HCT116 (cell line): Measurements from ENCODE around the gene EFCAB12. TPM values are rescaled to one million over a fixed set of nuclear protein-coding genes. Genes with fewer than 3 reads are reported as not detected.

ENCODE experiments used
- ATAC-seq: fragments of 200-7000 bp; cut with Tn5 transposase; 2 replicates; pipeline ENCODE4 v1.9.1; 2020; ENCODE audit warnings: mild to moderate bottlenecking, moderate library complexity
- BruUV-seq: library from RNA; stranded (reverse); fragments of 400-500 nt; replicated peaks from 2 replicates; lab custom pipeline; 2021; lab: Mats Ljungman, UMichigan
- CTCF ChIA-PET: fragments of 300-600 bp; sonication (Branson Sonifier 250); formaldehyde crosslinking; loops from one replicate; lab custom pipeline; 2021; ENCODE audit warnings: antibody characterized with exemption; lab: Charles Lee
- POLR2A ChIA-PET: fragments of 300-600, 350-600 bp; sonication (Branson Sonifier 250); formaldehyde crosslinking; loops from one replicate; lab custom pipeline; 2021; ENCODE audit warnings: antibody characterized with exemption; lab: Charles Lee
- RAD21 ChIA-PET, 2 experiments: fragments of 300-600 bp; sonication (Branson Sonifier 250); formaldehyde crosslinking; loops; one replicate each; lab custom pipeline; 2023; ENCODE audit warnings: low total read pairs in 2 of 2; ENCODE audit not compliant: uncharacterized antibody in 2 of 2, unreplicated experiment in 2 of 2, low non-redundant PET in 1 of 2; lab: Charles Lee
- DNase-seq: peaks from one replicate; pipeline ENCODE4 v3.0.0-alpha.2; 2010; ENCODE audit warnings: low read depth, low spot score
- H2AFZ ChIP-seq: fragments of 200-600 bp; shearing (Covaris generic), sonication (generic); 2 replicates; pipeline ENCODE4 v1.6.1; 2017; ENCODE audit warnings: low read depth, mixed run types, mixed read lengths, antibody characterized with exemption, low read length; ENCODE audit not compliant: poor library complexity, severe bottlenecking
- H3K27ac ChIP-seq: 2 replicates; pipeline ENCODE4 v1.5.1; 2012; ENCODE audit warnings: low read depth, low read length
- H3K27me3 ChIP-seq: fragments of 200-600 bp; sonication (generic); 2 replicates; pipeline ENCODE4 v1.6.1; 2016; ENCODE audit warnings: mixed run types, low read length, mixed read lengths; ENCODE audit not compliant: insufficient read depth
- H3K36me3 ChIP-seq, 2 experiments: fragments of 200-500 bp in 1 of 2; fragments of 200-600 bp in 1 of 2; sonication (Bioruptor generic) in 1 of 2; sonication (generic) in 1 of 2; 2 replicates each; pipeline versions ENCODE4 v1.5.1 to v1.6.1; 2014 to 2016; ENCODE audit warnings: low read length in 2 of 2, inconsistent platforms in 1 of 2, mixed read lengths in 1 of 2, mixed run types in 1 of 2; ENCODE audit not compliant: insufficient read depth in 2 of 2, control insufficient read depth in 1 of 2
- H3K4me1 ChIP-seq, 2 experiments: fragments of 200-600 bp in 1 of 2; sonication (generic) in 1 of 2; 2 replicates each; pipeline versions ENCODE4 v1.5.1 to v1.6.1; 2012 to 2017; ENCODE audit warnings: low read length in 2 of 2, inconsistent platforms in 1 of 2, mild to moderate bottlenecking in 1 of 2, mixed read lengths in 1 of 2, mixed run types in 1 of 2, moderate library complexity in 1 of 2; ENCODE audit not compliant: insufficient read depth in 2 of 2, control insufficient read depth in 1 of 2
- H3K4me2 ChIP-seq: fragments of 200-600 bp; sonication (generic); 2 replicates; pipeline ENCODE4 v1.6.1; 2017; ENCODE audit warnings: mixed run types, low read length, mixed read lengths
- H3K4me3 ChIP-seq, 2 experiments: fragments of 200-600 bp in 1 of 2; sonication (generic) in 1 of 2; replicated peaks in 1 of 2; 2 replicates each; pipeline ENCODE4 v1.5.1; 2011 to 2016; ENCODE audit warnings: low read length in 2 of 2, control low read depth in 1 of 2, low read depth in 1 of 2, mild to moderate bottlenecking in 1 of 2, mixed read lengths in 1 of 2, mixed run types in 1 of 2
- H3K79me2 ChIP-seq: fragments of 200-600 bp; sonication (generic); 2 replicates; pipeline ENCODE4 v1.6.1; 2017; ENCODE audit warnings: mild to moderate bottlenecking, mixed run types, low read length, moderate library complexity, mixed read lengths; ENCODE audit not compliant: insufficient read depth
- H3K9ac ChIP-seq: fragments of 200-600 bp; sonication (generic); 2 replicates; pipeline ENCODE4 v1.6.1; 2016; ENCODE audit warnings: low read length, mixed read lengths
- H3K9me2 ChIP-seq: fragments of 200-600 bp; sonication (generic), shearing (Covaris generic); 2 replicates; pipeline ENCODE4 v1.6.1; 2017; ENCODE audit warnings: mixed run types, mild to moderate bottlenecking, moderate library complexity; ENCODE audit not compliant: insufficient read depth
- H3K9me3 ChIP-seq, 2 experiments: fragments of 200-500 bp in 1 of 2; fragments of 200-600 bp in 1 of 2; sonication (Bioruptor generic) in 1 of 2; sonication (generic) in 1 of 2; 2 replicates each; pipeline ENCODE4 v1.6.1; 2014 to 2017; ENCODE audit warnings: low read length in 2 of 2, mixed read lengths in 2 of 2, inconsistent platforms in 1 of 2, low read depth in 1 of 2, mild to moderate bottlenecking in 1 of 2, mixed run types in 1 of 2, moderate library complexity in 1 of 2; ENCODE audit not compliant: control insufficient read depth in 1 of 2, insufficient read depth in 1 of 2
- H4K20me1 ChIP-seq: fragments of 200-600 bp; sonication (generic), shearing (Covaris generic); 2 replicates; pipeline ENCODE4 v1.6.1; 2017; ENCODE audit warnings: mixed run types, mild to moderate bottlenecking, moderate library complexity; ENCODE audit not compliant: insufficient read depth
- CBX3 ChIP-seq: IDR thresholded peaks from 2 replicates; pipeline ENCODE4 v1.6.1; 2012; ENCODE audit warnings: low read depth
- CEBPB ChIP-seq: IDR thresholded peaks from 2 replicates; pipeline ENCODE4 v1.6.1; 2012; ENCODE audit warnings: low read depth
- RAD21 ChIP-seq: IDR thresholded peaks from 2 replicates; pipeline ENCODE4 v1.6.1; 2012; ENCODE audit warnings: low read depth, mild to moderate bottlenecking
- SRF ChIP-seq: IDR thresholded peaks from 2 replicates; pipeline ENCODE4 v1.6.1; 2012; ENCODE audit warnings: low read depth
- TCF7L2 ChIP-seq: IDR thresholded peaks from 2 replicates; pipeline ENCODE4 v1.7.0; 2011; ENCODE audit warnings: borderline replicate concordance, inconsistent platforms; ENCODE audit not compliant: insufficient read depth, insufficient read length; ENCODE audit errors: extremely low read depth
- YY1 ChIP-seq: IDR thresholded peaks from 2 replicates; pipeline ENCODE4 v1.6.1; 2011; ENCODE audit warnings: low read length, low read depth, moderate library complexity, mild to moderate bottlenecking; ENCODE audit not compliant: insufficient replicate concordance; ENCODE audit errors: extremely low read depth
- ZNF274 ChIP-seq: fragments of 200-500 bp; sonication (Bioruptor generic); IDR thresholded peaks from 2 replicates; pipeline ENCODE4 v1.6.1; 2014; ENCODE audit warnings: mild to moderate bottlenecking, low read depth, low read length, inconsistent platforms
- intact Hi-C: fragments of 100-400 bp; cut with micrococcal nuclease; formaldehyde crosslinking; loops from 2 replicates; pipeline ENCODE4 v1.10.0; 2022
- total RNA-seq: library from RNA; stranded (reverse); gene quantifications from one replicate; pipeline ENCODE4 v1.2.1, GENCODE V29; 2021; ENCODE audit not compliant: unreplicated experiment
- TF ChIP-seq, protein P1 (sequence below): IDR thresholded peaks from 2 replicates; pipeline ENCODE4 v1.6.1; 2012; ENCODE audit warnings: low read depth
- TF ChIP-seq, protein P2 (sequence below): IDR thresholded peaks from 2 replicates; pipeline ENCODE4 v1.6.1; 2011; ENCODE audit warnings: mild to moderate bottlenecking, low read length, moderate library complexity; ENCODE audit not compliant: insufficient replicate concordance; ENCODE audit errors: extremely low read depth
- TF ChIP-seq, protein P3 (sequence below): IDR thresholded peaks from 2 replicates; pipeline ENCODE4 v1.6.1; 2012

Gene EFCAB12
- total RNA-seq, 1 experiment from 2014 or later = 0.42 TPM

DNA sequence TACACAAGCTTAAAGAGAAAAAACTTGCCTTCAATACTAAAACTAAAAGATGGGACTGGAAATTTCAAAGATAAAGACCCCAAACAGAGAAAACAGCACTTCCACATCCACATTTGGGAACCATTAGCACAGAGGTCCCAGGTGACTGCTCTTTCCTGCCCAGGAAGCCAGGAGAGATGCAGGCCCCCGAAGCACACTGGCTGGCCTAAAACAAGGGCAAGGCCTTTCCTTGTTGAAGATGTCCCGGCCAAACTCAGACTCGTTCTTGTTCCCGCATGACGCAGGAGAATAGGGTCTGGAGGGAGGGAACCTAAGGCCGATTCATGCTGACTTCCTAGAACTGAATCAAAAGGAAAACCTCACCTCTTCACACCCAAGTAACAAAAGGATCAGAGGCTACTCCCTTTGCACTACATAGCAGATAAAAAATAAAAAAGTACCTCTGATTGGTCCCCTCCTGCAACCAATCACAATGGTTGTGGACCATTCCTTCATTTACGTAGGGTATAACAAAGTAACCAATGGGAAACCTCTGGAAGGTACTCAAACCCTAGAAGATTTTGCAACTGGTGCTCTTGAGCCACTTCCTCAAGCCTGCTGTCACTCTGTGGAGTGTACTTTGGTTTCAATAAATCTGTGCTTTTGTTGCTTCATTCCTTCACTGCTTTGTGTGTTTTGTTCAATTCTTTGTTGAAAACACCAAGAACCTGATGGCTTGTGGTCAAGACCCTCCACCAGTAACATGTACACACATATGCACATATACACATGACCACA is 48.7 kb downstream of the EFCAB12 start (continued):
- TF ChIP-seq, protein P1, sequence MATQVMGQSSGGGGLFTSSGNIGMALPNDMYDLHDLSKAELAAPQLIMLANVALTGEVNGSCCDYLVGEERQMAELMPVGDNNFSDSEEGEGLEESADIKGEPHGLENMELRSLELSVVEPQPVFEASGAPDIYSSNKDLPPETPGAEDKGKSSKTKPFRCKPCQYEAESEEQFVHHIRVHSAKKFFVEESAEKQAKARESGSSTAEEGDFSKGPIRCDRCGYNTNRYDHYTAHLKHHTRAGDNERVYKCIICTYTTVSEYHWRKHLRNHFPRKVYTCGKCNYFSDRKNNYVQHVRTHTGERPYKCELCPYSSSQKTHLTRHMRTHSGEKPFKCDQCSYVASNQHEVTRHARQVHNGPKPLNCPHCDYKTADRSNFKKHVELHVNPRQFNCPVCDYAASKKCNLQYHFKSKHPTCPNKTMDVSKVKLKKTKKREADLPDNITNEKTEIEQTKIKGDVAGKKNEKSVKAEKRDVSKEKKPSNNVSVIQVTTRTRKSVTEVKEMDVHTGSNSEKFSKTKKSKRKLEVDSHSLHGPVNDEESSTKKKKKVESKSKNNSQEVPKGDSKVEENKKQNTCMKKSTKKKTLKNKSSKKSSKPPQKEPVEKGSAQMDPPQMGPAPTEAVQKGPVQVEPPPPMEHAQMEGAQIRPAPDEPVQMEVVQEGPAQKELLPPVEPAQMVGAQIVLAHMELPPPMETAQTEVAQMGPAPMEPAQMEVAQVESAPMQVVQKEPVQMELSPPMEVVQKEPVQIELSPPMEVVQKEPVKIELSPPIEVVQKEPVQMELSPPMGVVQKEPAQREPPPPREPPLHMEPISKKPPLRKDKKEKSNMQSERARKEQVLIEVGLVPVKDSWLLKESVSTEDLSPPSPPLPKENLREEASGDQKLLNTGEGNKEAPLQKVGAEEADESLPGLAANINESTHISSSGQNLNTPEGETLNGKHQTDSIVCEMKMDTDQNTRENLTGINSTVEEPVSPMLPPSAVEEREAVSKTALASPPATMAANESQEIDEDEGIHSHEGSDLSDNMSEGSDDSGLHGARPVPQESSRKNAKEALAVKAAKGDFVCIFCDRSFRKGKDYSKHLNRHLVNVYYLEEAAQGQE = no peak
- TF ChIP-seq SRF (no peak), RAD21 (no peak), TCF7L2 (no peak)
- TF ChIP-seq, protein P2, sequence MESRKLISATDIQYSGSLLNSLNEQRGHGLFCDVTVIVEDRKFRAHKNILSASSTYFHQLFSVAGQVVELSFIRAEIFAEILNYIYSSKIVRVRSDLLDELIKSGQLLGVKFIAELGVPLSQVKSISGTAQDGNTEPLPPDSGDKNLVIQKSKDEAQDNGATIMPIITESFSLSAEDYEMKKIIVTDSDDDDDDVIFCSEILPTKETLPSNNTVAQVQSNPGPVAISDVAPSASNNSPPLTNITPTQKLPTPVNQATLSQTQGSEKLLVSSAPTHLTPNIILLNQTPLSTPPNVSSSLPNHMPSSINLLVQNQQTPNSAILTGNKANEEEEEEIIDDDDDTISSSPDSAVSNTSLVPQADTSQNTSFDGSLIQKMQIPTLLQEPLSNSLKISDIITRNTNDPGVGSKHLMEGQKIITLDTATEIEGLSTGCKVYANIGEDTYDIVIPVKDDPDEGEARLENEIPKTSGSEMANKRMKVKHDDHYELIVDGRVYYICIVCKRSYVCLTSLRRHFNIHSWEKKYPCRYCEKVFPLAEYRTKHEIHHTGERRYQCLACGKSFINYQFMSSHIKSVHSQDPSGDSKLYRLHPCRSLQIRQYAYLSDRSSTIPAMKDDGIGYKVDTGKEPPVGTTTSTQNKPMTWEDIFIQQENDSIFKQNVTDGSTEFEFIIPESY = no peak

DNA sequence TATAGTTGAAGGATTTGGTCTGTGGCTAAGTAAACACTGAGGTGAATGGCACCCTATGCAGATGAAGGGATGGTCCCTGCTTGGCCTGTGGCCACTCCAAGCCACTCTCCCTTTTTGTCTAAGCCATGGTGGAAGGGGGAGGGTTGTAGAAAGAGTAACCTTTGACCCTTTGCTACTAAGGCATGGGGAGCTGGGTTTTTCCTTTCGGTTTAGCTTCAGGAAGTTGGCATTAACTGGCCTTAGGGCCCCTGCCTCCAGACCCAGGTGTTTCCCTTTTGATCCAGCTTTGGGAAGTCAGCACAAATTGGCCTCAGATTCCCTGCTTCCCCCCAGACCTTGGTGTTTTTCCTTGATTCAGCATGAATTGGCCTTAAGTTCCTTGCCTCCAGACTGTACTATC is 49.5 kb downstream of the EFCAB12 start:
- no TSS peak for BruUV-seq
- no peaks in the 10 kb centered on the region for H3K4me1 ChIP-seq
- H3K27ac ChIP-seq = no peak overlapping the region
- peaks cover 0 to 5% of the 10 kb centered on the region in 2 experiments; a peak in 2 of 4 replicates for H3K9me3 ChIP-seq
- H2AFZ ChIP-seq = no peak overlapping the region
- ChIA-PET POLR2A (no interaction called here), CTCF (no interaction called here), RAD21 (no interaction called here)
- H4K20me1 ChIP-seq = no peaks in the 10 kb centered on the region
- H3K4me2 ChIP-seq = no peak overlapping the region
- no peak overlapping the region for H3K4me3 ChIP-seq
- intact Hi-C loops = no loop called here
- no peaks in the 10 kb centered on the region for H3K36me3 ChIP-seq
- H3K9ac ChIP-seq = no peak overlapping the region
- no peaks in the 10 kb centered on the region for H3K9me2 ChIP-seq
- H3K27me3 ChIP-seq = no peaks in the 10 kb centered on the region
- DNase-seq (no peak), ATAC-seq (no peak)
- H3K79me2 ChIP-seq = no peaks in the 10 kb centered on the region
- TF ChIP-seq ZNF274 (no peak), CEBPB (no peak), CBX3 (no peak), YY1 (no peak)
- TF ChIP-seq, protein P3, sequence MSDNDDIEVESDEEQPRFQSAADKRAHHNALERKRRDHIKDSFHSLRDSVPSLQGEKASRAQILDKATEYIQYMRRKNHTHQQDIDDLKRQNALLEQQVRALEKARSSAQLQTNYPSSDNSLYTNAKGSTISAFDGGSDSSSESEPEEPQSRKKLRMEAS = no peak
- TF ChIP-seq, protein P1 = no peak
